H1 (cell line): ENCODE results near the gene HSD11B1L. TPM values are rescaled to one million over a fixed set of nuclear protein-coding genes. Genes with fewer than 3 reads are reported as not detected.

Experiments used
- BRCA1 ChIP-seq: IDR thresholded peaks from 2 replicates; pipeline ENCODE4 v1.6.1; 2012; ENCODE audit warnings: low read depth, low read length, improper control_type of control experiment
- CHD7 ChIP-seq: fragments of 300-600 bp; sonication (generic); IDR thresholded peaks from 2 replicates; pipeline ENCODE4 v1.7.1; 2012; ENCODE audit warnings: low read length, moderate library complexity, mild to moderate bottlenecking, inconsistent platforms; ENCODE audit not compliant: insufficient replicate concordance
- FOSL1 ChIP-seq: IDR thresholded peaks from 2 replicates; pipeline ENCODE4 v1.6.1; 2011; ENCODE audit warnings: mild to moderate bottlenecking, low read depth, low read length, moderate library complexity; ENCODE audit not compliant: insufficient read depth
- JUN ChIP-seq: IDR thresholded peaks from 2 replicates; pipeline ENCODE4 v1.6.1; 2011; ENCODE audit warnings: low read depth, mild to moderate bottlenecking, improper control_type of control experiment, low read length
- RFX5 ChIP-seq: IDR thresholded peaks from 2 replicates; pipeline ENCODE4 v1.6.1; 2011; ENCODE audit warnings: low read depth, low read length, improper control_type of control experiment, borderline replicate concordance
- SIRT6 ChIP-seq: IDR thresholded peaks from one replicate; pipeline ENCODE4 v1.7.1; 2012; ENCODE audit warnings: low read length, inconsistent platforms
- SIX5 ChIP-seq: IDR thresholded peaks from 2 replicates; pipeline ENCODE4 v1.6.1; 2011; ENCODE audit warnings: mild to moderate bottlenecking, low read depth, low read length
- TCF12 ChIP-seq: IDR thresholded peaks from 2 replicates; pipeline ENCODE4 v1.6.1; 2011; ENCODE audit warnings: low read depth, mild to moderate bottlenecking, low read length
- polyA plus RNA-seq, 7 experiments: library from polyadenylated mRNA; depleted of rRNA in 3 of 7; stranded (reverse) in 5 of 7; unstranded in 2 of 7; fragments of >200 nt in 5 of 7; fragments of 200-250 nt in 2 of 7; gene quantifications; 1 replicate in 5 of 7; 2 replicates in 1 of 7; 4 replicates in 1 of 7; pipeline versions ENCODE4 v1.2.1 to v1.2.3, GENCODE V29; 2011 to 2013; ENCODE audit warnings: missing spikeins in 2 of 7, mixed read lengths in 2 of 7
- total RNA-seq: library from RNA; stranded (reverse); fragmentation: NEBNext Ultra II Directional; extraction: Animal tissue kit (Norgen Biotek cat#: 25700); gene quantifications from 2 replicates; pipeline ENCODE4 v1.2.1, GENCODE V29; 2021
- TF ChIP-seq, protein P1 (sequence below): IDR thresholded peaks from 2 replicates; pipeline ENCODE4 v1.6.1; 2012; ENCODE audit warnings: inconsistent platforms
- TF ChIP-seq, protein P2 (sequence below), 3 experiments: IDR thresholded peaks; 1 replicate in 2 of 3; 2 replicates in 1 of 3; pipeline versions ENCODE4 v1.5.1 to v1.6.1; 2011; ENCODE audit warnings: low read length in 3 of 3, mild to moderate bottlenecking in 3 of 3, inconsistent platforms in 2 of 3, low read depth in 1 of 3, moderate library complexity in 1 of 3; ENCODE audit not compliant: insufficient read depth in 1 of 3; ENCODE audit errors: control extremely low read depth in 1 of 3

Gene HSD11B1L
- total and polyA plus RNA-seq, 2 of the 8 experiments (the other 6 are each of a cell fraction or from before 2014, with no cell fraction given): 8.2 to 20.6 TPM

- TF ChIP-seq CHD7 (no peak), JUN (no peak), SIRT6 (no peak), TCF12 (no peak), RFX5 (no peak), BRCA1 (no peak), FOSL1 (no peak), SIX5 (no peak)
- TF ChIP-seq, protein P1, sequence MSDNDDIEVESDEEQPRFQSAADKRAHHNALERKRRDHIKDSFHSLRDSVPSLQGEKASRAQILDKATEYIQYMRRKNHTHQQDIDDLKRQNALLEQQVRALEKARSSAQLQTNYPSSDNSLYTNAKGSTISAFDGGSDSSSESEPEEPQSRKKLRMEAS: no peak
- TF ChIP-seq, protein P2, sequence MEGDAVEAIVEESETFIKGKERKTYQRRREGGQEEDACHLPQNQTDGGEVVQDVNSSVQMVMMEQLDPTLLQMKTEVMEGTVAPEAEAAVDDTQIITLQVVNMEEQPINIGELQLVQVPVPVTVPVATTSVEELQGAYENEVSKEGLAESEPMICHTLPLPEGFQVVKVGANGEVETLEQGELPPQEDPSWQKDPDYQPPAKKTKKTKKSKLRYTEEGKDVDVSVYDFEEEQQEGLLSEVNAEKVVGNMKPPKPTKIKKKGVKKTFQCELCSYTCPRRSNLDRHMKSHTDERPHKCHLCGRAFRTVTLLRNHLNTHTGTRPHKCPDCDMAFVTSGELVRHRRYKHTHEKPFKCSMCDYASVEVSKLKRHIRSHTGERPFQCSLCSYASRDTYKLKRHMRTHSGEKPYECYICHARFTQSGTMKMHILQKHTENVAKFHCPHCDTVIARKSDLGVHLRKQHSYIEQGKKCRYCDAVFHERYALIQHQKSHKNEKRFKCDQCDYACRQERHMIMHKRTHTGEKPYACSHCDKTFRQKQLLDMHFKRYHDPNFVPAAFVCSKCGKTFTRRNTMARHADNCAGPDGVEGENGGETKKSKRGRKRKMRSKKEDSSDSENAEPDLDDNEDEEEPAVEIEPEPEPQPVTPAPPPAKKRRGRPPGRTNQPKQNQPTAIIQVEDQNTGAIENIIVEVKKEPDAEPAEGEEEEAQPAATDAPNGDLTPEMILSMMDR (IDR thresholded peaks at IDR 0.05; ENCODE audit: control extremely low read depth in 1 of 3, insufficient read depth in 1 of 3, low read depth in 1 of 3, low read length in 3 of 3): no peak
Observed at GRCh38 chr19:5645409-5645808, 35.4 kb upstream of the HSD11B1L start (continued).
